ENCODE results near the gene RTP3.

The RTP3 gene

DNA sequence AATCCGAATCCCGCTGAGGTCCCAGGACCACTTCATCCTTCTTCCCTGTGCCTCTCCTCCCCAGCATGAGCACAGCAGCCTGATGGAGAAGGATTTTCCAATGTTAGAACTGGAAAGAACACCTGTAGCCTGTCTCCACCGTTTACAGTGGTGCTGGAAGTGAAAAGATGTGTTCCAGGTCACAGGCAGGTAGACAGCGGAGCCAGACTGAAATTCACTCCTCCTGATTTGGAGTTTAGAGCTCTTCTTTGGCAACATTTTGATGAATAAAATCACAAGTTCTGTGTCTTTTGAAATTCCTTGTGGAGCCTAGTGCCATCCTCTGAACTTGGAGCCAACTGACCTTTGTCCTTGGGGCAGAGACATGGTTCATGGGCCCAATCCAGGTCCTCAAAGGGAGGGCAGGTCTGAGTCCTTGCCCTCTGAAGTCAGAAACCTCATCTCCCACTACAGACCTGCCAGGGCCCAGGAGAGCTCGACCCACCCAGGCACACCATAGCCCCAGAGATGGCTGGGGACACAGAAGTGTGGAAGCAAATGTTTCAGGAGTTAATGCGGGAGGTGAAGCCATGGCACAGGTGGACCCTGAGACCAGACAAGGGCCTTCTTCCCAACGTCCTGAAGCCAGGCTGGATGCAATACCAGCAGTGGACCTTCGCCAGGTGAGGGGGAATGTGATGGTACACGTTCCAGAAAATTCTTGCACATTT lies at the start of gene RTP3:
Gene RTP3 (plus strand): TSS at position 421 of the 710 bp plus-strand sequence. CDS start 87 bp downstream, at position 508.
- DNase-seq: no peak

DNA sequence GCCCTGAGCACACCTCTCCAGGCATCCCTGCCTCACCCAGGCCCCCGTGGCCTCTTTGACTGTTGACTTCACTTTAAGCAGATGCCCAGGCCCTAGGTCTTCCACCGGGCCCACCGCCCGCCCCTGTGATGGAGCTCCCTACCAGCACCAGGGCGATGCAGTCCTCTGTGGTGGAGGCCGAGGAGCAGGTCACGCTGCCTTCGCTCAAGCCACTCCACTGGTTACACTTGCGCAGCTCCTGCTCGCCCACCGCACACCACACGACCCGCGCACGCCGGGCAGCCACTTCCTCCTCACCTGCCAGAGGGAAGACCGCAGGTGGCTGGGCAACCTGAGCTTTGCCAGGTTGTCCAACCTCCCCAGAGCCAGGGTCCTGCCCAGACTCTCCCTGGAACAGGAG lies 49.1 kb upstream of the RTP3 start:
- no peak for DNase-seq

DNA sequence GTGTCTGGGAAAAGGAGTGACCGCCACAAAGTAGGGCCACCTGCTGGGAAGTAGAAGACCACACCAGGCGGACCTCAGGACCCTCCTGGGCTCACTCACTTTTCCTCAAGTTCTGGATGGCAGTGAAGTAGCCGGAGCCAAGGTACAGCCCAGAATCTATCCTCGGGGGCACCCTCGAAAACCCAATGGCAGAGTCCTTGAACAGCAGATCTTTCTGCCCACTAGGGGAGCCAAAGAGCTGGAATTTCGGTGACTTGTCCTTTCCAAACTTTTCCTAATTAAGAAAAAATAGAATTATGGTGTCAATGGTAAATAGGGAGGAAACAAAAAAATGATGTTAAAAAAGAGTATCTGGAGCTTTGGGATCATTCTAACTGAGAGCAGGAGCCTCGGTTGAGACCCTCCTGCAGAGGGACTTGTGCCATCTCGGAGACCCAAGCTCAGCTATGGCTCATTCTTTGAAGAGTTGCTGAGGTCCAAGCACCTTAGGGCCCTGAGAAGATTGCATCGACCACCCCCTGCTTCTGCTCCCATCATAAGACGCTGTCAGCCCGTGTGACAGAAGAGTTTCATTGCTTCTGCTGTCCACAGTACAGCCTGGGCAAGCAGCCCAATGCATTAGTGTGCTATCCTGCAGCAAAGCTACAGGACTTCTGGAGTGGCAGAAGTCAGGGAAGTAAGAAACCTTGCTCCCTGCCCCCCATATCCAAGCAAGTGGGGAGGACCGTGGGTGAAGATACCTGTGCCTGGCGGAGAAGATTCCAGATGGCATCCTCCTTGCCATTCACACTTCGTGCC lies 47.8 kb upstream of the RTP3 start:
- peak; percentile 35 for DNase-seq

DNA sequence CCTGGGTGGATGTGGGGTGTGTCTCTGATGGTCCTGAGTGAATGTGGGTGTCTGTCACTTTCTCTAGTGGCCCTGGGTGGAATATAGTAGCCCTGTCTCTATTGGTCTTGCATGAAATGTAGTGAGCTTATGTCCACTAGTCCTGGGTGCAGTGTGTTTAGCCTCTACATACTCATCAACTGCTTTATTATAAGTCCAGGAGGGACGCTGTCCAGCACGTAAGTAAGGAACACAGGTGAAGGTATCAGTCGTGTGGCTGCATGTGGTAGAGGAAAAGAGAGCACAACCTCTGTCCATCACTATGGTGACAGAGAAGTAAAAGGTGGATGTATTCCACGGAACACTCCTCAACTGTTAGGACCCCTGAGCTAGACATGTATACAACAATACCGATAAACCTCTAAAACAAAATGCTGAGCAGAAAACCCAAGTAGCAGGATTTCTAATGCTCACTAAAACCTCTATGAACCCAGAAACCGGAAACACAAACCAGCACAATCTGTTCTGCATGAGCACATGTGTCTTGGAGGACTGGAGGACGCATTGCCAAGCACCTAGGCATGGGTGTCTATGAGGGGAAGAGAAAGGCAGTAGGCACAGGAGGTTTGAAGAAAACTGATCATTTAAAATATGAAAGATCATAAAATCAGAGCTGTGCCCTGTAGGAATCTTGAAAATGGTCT lies 44.1 kb upstream of the RTP3 start:
- no peak for DNase-seq

DNA sequence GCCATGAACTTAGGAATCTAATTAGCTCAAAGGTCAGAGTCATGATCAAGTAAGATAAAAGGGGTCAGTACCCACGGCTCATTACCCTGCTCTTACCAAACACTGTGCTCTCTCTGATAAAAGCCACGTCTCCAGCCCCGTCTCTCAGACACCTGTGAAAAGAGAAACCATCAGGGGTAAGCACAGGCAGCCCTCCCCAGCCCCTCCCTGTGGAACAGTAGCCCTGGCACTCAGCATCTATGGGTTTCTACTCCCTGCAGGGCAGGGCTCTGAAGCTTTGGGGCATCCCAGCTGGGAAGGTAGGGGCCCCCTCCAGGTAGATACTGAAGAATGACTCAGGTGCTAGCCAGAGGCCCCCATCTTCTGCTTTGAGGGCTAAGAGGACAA lies 43.6 kb upstream of the RTP3 start:
- no peak for DNase-seq

DNA sequence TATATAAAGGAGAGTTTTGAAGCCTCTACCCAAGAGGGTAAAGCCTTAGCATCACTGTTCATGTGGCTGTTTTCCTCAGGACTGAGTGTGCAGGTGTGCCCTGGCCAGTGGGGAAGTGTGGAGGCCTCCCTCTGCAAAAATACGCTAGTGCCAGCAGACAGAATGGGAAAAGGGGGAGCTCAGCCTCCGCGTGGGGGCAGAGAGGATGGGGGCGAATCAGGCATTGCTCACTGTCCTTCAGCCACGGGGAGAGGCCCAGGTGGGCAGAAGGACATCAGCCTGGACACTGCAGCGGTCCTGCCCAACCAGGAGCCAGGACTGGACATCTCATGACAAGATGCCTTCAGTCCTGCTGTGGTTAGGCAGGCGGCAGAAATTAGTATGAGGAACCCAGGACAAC lies 43.2 kb upstream of the RTP3 start:
- DNase-seq: no peak

DNA sequence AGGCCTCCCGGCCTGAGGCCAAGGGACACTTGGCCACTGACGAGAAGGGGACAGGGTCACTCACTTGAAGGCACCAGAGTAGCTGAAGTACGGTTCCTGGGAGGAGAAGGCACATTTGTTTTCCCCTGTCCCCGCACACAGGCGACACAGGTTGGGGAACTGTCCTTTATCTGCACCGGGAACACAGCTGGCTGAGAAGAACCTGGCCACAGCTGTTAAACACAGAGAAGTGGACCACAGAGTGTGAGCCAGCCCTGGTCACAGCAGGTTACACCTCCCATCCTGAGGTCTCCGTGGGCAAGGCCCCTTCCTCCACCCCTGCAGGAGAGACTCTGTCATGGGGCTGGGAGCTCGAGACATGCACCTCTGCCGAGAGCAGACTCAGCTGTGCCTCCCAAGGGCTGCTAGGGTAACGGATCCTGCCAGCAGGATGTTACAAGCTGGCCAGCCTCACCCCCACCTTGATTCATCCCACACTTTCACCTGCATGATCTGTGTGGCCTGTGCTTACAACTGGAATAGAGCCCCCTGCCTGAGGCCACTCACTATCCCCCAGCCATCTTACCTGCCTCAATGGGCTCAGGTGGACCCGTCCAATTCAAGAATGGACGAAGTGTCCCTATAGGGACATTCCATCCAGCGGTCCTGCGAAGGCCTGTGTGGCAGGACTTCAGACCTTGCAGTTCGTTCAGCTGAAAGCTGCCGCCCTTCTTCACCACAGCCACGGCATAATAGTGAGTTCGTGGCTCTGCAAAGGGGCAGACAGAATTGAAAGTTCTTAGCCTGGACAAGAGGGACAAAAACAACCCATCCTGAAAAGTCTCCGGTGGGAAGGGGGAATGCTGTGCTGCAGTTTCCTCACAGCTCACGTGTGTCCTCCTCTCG lies 42.3 kb upstream of the RTP3 start:
- DNase-seq: no peak

DNA sequence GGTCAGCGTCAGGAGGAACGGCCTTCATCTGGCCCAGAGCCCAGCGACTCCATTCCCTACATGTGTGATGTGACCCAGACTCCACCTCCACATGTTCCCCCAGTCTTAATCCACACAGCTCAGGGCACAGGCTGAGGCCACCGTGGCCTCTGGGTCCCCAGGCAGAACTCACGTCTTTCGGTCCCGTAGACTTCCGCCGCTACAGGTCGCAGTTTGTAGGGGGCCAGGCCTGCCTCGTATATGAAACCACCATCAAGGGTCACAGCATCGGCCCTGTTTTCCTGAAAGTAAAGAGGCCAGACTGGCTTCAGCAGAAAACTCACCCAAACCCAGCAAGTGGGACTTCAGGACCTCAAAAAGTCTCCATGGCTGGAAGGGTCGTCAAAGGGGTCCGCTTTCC lies 41.7 kb upstream of the RTP3 start:
- no peak for DNase-seq

DNA sequence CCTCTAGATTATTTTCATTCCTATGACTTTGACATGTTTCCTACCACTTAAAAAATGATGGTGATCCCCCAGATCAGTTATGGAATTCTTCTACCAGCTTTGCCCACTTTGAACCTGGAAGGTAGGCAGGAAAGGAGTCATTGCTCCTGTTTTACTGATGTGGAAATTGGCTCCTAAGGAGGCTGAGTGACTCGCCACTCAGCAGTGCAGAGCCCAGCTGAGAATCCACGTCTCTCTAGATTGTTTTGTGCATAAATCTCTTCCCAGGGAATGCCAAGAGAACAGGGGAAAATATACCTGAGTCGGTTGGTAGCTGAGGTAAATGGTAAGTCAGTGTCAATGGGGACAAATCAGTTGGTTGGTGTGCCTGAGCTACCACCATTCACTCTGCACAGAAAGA lies 37.7 kb upstream of the RTP3 start:
- DNase-seq: no peak

DNA sequence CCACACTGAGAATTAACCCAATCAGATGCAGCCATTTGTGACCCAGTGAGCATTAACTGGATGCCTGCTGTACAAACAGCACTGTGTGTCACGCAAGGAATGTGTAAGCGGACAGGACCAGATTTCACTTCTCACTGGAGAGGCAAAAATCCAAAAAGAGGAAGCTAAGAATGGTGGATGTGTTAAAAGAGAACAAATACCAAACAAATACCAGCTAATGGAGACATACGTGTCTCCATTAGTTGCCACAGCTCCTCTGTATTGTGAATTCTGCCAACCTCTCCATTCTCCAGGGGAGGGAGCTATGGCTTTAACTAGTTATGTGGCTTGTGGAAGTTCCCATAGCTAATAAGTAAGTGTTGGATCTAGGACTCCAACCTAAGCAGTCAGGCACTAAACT lies 35.7 kb upstream of the RTP3 start:
- peak; percentile 35 for DNase-seq

DNA sequence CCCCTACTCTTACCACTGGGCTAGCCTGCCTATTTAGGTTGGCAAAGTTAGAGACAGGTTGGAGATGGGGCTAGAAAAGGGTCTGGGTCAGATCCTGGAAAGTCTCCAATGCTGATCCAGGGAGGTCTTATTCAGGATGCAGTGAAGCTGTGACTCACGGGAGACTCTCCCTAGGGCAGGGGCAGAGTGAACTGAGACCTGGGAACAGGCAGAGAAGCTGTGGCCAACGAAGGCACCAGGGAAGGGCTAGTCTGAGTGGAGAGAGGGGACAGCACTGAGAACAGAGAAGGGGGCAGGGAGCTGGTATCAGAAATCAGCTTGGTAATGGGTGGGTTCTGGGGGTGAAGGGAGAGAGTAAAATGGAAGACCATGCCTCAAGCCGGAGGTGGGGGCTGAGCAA lies 35.3 kb upstream of the RTP3 start:
- no peak for DNase-seq

DNA sequence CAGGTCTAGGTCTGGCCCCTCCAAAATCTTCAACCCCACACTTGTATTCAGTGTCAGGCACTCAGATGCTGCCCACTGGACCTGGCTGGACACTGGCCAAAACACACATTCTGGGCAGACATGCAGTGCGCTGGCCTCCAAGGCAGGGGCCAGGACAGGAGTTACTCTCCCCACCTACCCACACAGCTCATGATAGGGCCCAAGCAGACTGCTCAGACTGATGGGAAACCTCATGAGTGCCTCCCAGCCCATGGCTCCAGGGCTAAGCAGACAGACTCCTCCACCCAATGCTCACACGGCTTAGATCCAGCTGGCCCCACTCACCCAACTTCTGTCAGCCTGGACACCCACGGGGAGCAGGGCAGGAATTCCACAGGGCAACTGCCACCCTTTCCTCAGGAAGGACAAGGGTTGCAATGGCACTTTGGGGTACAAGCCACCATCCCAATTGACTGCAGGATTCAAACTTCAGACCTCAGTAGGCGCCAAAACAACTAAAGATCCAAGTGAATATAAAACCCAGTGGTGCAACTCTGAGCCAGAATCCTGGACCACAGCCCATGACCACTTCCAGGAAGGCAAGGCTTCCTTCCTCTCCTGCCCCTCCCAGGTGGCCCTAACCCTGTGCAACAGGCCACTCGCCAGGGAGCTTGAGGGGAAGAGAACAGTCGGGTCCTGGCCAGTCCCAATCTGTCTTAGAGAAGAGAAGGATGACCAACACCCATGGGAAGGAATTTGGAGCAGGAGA lies 34.5 kb upstream of the RTP3 start:
- no peak for DNase-seq

DNA sequence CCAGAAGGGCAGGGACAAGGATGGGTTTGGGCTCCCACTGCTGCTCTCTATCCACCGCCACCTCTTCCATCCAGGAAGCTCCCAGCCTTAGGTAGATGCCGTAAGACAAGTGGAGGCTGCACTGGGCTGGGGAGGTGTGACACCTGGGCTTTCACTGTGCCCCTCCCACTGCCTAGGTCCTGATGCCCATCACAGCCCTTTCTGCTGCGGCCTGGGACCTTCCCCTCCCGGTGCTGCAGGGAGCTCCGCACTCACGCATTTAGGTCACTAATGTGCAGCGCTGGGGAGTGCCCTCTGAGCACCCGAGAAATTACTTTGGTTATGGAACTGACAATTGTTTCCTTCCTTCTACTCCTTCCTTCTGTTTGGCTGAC lies 33.9 kb upstream of the RTP3 start:
- DNase-seq: no peak

DNA sequence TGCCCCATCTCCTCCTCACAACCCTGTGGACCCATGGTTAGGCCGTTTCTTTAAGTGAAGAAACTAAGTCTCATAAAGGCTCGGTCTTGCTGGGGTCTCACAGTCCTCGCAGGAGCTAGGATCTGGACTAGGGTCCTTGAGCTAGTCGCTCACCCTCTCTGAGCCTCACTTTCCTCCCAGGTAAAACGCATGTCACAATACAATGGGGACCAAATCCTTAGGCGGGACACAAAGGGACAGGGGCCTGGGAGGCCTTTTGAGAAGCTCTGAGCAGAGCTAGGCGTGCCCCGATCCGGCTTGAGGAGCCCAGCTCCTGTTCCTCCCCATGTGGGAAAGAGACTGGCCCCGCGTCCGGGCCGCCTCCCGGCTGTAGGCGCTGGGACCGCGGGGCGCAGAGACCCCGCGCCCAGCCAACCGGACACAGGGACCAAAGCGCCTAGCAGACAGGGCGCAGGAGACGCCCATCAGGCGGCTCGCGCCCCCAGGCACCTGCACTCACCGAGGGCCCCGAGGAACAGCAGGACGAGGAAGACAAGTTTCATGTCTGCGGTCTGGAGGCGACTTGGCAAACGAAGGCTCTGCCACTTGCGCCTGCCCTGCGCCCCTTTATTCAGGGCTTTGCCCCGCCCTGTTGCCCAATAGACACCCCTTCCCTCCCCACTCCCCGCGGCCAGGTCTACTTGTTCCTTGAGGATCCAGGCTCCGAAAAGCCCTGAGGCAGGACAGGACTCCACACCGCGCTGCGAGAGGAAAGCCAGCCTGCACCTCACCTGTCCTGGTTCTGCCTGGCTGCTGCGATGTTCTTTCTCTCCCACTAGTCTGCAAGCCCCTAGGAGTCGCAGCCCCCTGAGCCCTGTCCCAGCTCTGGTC lies 33.2 kb upstream of the RTP3 start, which contains the start of gene LTF:
Gene LTF (minus strand): TSS at position 580 of the 870 bp plus-strand sequence. CDS start 38 bp downstream, at position 542.
- no peak for DNase-seq

DNA sequence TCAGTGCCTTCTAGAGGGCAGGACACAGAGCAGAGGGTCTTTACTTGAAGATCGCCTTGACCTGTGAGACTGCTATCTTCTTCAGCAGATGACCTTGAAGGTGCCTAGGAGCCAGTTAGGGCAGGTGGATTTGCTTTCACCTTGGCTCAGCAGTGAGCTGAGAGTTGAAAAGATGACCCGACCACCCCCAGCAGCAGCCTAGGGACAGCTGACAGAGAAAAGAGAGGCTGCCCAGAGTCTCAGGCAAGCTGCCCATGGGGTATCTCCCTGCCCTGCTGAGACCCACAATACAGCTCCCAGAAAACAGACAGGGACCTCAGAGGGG lies 32.6 kb upstream of the RTP3 start:
- no peak for DNase-seq

DNA sequence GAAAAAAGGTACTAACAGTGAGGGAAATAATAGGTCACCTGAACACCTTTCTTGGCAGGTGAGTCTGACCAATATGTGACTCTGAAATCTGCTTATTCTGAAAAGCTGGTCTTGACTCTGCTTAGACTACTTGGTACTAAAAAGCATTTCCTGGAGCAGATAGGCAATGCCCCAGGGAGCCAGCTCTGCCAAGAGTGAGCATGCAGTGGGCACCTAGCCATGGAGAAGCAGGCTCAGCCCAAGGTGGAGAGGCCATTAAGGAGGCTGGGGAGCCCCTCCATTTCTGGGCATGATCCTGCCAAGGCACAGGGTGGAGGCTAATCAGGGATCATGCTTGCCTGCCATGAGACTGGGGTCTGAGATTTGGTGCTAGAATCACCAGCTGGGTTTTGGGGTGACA lies 31.5 kb upstream of the RTP3 start:
- DNase-seq: no peak

DNA sequence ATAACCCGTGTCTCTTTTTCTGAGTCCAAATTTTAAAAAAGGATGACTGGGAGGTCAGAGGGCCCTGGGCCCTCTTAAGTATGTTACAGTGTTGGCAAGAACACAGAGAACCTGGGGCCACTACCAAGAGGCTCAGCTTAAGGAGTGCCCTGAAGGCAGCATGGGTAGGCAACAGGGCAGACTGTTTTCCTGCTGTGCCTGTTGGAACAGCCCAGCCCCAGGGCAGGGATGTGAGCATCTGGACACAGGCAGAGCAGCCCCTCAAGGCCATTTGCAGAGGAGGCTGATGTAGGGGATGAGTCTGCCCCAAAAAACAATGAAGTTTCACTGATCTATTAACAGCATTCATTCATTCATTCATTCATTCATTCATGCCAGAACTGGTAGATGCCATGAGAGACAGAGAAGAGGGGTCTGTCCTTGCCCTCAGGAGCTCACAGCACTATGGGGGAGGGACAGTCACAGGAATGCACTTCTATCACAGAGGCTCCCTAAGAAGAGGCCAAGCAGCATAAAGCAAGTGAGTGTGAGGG lies 30.8 kb upstream of the RTP3 start:
- no peak for DNase-seq

DNA sequence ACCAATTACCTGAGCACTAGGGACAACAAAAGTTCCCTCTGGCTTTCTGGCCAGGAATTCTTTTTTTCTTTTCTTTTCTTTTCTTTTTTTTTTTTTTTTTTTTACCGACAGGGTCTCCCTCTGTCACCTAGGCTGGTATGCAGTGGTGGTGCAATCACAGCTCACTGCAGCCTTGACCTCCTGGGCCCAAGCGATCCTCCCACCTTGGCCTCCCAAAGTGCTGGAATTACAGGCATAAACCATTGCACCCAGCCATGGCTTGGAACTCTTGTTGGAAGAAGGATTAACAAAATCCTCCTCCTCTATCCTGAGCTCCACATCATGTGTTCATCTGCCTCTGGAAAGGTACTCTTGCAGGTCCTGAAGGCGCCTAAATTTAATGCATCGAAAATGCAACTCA lies 30.2 kb upstream of the RTP3 start:
- no peak for DNase-seq

DNA sequence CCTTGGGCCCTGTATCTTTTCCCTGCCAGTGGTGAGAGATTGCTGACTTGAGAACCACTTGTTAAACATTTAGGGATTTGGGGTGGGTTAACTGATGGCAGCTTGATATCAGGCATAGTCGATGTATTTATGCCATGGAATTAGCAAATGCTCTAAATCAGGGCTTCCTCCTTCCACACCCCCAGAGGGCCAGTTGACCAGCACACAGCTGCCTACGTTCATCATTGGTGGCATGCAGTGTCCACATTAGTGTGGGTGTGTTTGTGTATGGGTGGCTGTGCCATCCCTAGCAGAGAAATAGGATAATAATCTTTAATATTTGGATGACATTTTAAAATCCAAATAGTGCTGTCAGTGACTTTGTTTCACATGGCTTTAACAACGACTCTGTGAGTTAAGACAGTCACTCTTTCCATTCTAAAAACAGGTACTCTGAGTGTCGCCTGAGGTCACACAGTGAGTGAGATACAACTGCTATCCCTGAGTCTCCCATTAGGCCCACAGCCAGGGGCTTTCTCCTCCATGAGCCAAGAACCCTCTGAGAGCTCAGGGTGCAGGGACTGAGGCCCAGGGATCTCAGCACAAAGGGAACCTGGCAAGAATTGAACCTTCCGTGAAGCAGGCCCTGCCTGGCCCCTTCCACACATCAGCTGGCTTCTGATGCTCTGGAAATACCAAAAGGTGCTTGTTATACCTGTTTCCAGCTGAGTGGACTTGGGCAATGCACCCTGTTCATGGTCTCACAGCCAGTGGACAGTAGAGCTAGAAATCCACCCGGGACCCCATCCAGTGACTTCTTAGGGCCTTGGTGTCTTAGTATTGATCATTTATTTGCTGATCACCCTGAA lies 28.8 kb upstream of the RTP3 start:
- DNase-seq: no peak

Measured in hematopoietic multipotent progenitor cell treated with erythropoietin and hydrocortisone succinate and interleukin-3 and kit ligand, for 6 days (in vitro differentiated cells).